ENCODE measurements around the gene ADGRL3.
"Not testable (repeated sequence)": the region's sequence is repeated elsewhere in the genome, so short reads cannot be mapped to it uniquely, and the experiment has no call there.

Gene ADGRL3

GRCh38 chr4:61630548-61630947, 430.4 kb downstream of the ADGRL3 start:
- no peak for DNase-seq (ENCODE audit: low read depth)
- H3K4me3 ChIP-seq (ENCODE audit: control insufficient read depth, low read depth, low read length) = no peak overlapping the region
- TF ChIP-seq CTCF (IDR thresholded peaks at IDR 0.05; ENCODE audit: control insufficient read depth, insufficient read depth, low read depth, low read length, missing control alignments) = no peak

GRCh38 chr4:61638591-61638990, 438.5 kb downstream of the ADGRL3 start:
- TF ChIP-seq CTCF (IDR thresholded peaks at IDR 0.05; ENCODE audit: control insufficient read depth, insufficient read depth, low read depth, low read length, missing control alignments) = no peak
- H3K4me3 ChIP-seq (ENCODE audit: control insufficient read depth, low read depth, low read length) = no peak overlapping the region
- no peak for DNase-seq (ENCODE audit: low read depth)

GRCh38 chr4:61646746-61647350, 446.7 kb downstream of the ADGRL3 start:
- not testable (repeated sequence) for DNase-seq (ENCODE audit: low read depth); H3K4me3 ChIP-seq (ENCODE audit: control insufficient read depth, low read depth, low read length)

- no peak for TF ChIP-seq CTCF (IDR thresholded peaks at IDR 0.05; ENCODE audit: control insufficient read depth, insufficient read depth, low read depth, low read length, missing control alignments)
- H3K4me3 ChIP-seq (ENCODE audit: control insufficient read depth, low read depth, low read length) = no peak overlapping the region
These were observed 448.1 kb downstream of the ADGRL3 start for GRCh38 chr4:61648264-61648663.

GRCh38 chr4:61657016-61657415, 456.9 kb downstream of the ADGRL3 start:
- no peak overlapping the region for H3K4me3 ChIP-seq (ENCODE audit: control insufficient read depth, low read depth, low read length)
- no peak for DNase-seq (ENCODE audit: low read depth)
- no peak for TF ChIP-seq CTCF (IDR thresholded peaks at IDR 0.05; ENCODE audit: control insufficient read depth, insufficient read depth, low read depth, low read length, missing control alignments)

More at GRCh38 chr4:61648264-61648663, 448.1 kb downstream of the ADGRL3 start:
- DNase-seq (ENCODE audit: low read depth) = no peak

GRCh38 chr4:61661960-61662359, 461.8 kb downstream of the ADGRL3 start:
- no peak overlapping the region for H3K4me3 ChIP-seq (ENCODE audit: control insufficient read depth, low read depth, low read length)
- no peak for DNase-seq (ENCODE audit: low read depth)
- no peak for TF ChIP-seq CTCF (IDR thresholded peaks at IDR 0.05; ENCODE audit: control insufficient read depth, insufficient read depth, low read depth, low read length, missing control alignments)

GRCh38 chr4:61662362-61662761, 462.2 kb downstream of the ADGRL3 start:
- no peak for TF ChIP-seq CTCF (IDR thresholded peaks at IDR 0.05; ENCODE audit: control insufficient read depth, insufficient read depth, low read depth, low read length, missing control alignments)
- DNase-seq (ENCODE audit: low read depth) = no peak
- H3K4me3 ChIP-seq (ENCODE audit: control insufficient read depth, low read depth, low read length) = no peak overlapping the region
